K562 (cell line): ENCODE data around the gene TRMU.

Experiments
- CTCF ChIP-seq, 3 experiments: IDR thresholded peaks in 2 of 3; conservative IDR thresholded peaks in 1 of 3; 2 replicates each; pipeline ENCODE4 v1.5.1; 2011 to 2012; ENCODE audit warnings: low read length in 3 of 3, mild to moderate bottlenecking in 3 of 3, control low read depth in 2 of 3, improper control_type of control experiment in 1 of 3, inconsistent platforms in 1 of 3, low read depth in 1 of 3, mixed read lengths in 1 of 3, moderate library complexity in 1 of 3; ENCODE audit not compliant: insufficient read depth in 2 of 3
- POLR2A ChIP-seq: fragments of 450-650 bp; conservative IDR thresholded peaks from 2 replicates; pipeline ENCODE4 v1.6.1; 2016
- RNF219 ChIP-seq: fragments of 250-450 bp; sonication (Bioruptor Pico); IDR thresholded peaks from 2 replicates; pipeline ENCODE4 v1.5.0; 2022; ENCODE audit warnings: mild to moderate bottlenecking
- SP1 ChIP-seq: sonication (generic); formaldehyde crosslinking; IDR thresholded peaks from 2 replicates; pipeline ENCODE4 v1.8.1; 2022; ENCODE audit warnings: mild to moderate bottlenecking, missing genetic modification reagents
- ZNF79 ChIP-seq: fragments of 250-450 bp; sonication (Bioruptor Pico); IDR thresholded peaks from 2 replicates; pipeline ENCODE4 v1.4.0; 2020; ENCODE audit warnings: low read depth, mild to moderate bottlenecking, moderate library complexity

GRCh38 chr22:46395145-46395544 is 59.6 kb downstream of the TRMU start:
- no peak for TF ChIP-seq CTCF (IDR thresholded peaks at IDR 0.05 in 2 of 3, conservative IDR thresholded peaks at IDR 0.05 in 1 of 3; ENCODE audit: insufficient read depth in 2 of 3, low read depth in 1 of 3, low read length in 3 of 3)
- TF ChIP-seq ZNF79 (CRISPR knock-in tag) = no peak
- TF ChIP-seq POLR2A = no peak
- no peak for TF ChIP-seq RNF219 (CRISPR knock-in tag)
- TF ChIP-seq SP1 (CRISPR knock-in tag) = no peak
